ENCODE measurements around the gene PWWP2B. TPM values are rescaled to one million over a fixed set of nuclear protein-coding genes. Genes with fewer than 3 reads are reported as not detected.

PWWP2B gene
- total RNA-seq (2022; extraction: Qiagen RNA extraction; ENCODE audit: low read depth): 11.6 to 19.1 TPM (median 17.8 TPM) in 5 replicates

DNA sequence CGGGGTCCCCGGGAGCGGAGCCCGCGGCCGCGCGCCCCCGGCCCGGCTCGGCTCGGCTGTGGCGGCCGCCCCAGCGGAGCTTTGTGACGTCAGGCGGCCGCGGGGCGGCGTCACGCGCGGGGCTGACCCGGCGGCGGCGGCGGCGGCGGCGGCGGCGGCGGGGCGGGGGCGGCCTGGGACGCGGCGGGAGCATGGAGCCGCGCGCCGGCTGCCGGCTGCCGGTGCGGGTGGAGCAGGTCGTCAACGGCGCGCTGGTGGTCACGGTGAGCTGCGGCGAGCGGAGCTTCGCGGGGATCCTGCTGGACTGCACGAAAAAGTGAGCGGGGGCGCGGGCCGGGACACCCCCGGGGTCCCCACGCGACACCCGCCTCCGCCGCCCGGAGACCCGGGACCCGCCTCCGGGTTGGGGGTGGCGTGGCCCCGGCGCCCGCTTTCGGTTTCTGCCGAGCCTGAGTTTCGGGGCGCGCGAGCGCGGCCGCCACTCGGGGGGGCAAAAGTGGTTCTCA, at the start of gene PWWP2B:
Gene PWWP2B, plus strand, starts transcription at position 165 of the 506 bp plus-strand sequence. Its CDS starts 27 bp downstream, at position 192.

Other genes with a start within 250 kb of the PWWP2B start
- 13.4 to 19.1 TPM (median 16.4 TPM) in 5 replicates for gene DPYSL4, start 210.3 kb upstream of the PWWP2B start, total RNA-seq (2022; extraction: Qiagen RNA extraction; ENCODE audit: low read depth)
- gene STK32C, start 89.2 kb upstream of the PWWP2B start, total RNA-seq (2022; extraction: Qiagen RNA extraction; ENCODE audit: low read depth): 34.6 to 51.5 TPM (median 46.3 TPM) in 5 replicates
- 4.9 to 7.6 TPM (median 6.2 TPM) in 5 replicates for gene LRRC27, start 65.0 kb upstream of the PWWP2B start, total RNA-seq (2022; extraction: Qiagen RNA extraction; ENCODE audit: low read depth)
- gene INPP5A, start 140.6 kb downstream of the PWWP2B start, total RNA-seq (2022; extraction: Qiagen RNA extraction; ENCODE audit: low read depth): 11.1 to 15.2 TPM (median 13.7 TPM) in 5 replicates

All from A549 treated with RU486 at 1 μM for 4 hours (cell line).